MCF 10A (cell line): Measurements from ENCODE around the gene DIP2A. TPM values are rescaled to one million over a fixed set of nuclear protein-coding genes. Genes with fewer than 3 reads are reported as not detected.

Source experiments
- BruUV-seq: library from RNA; stranded (reverse); fragments of 400-500 nt; replicated peaks from 2 replicates; lab custom pipeline; 2021; lab: Mats Ljungman, UMichigan
- CTCF ChIA-PET: fragments of 300-600 bp; sonication (Branson Sonifier 250); formaldehyde crosslinking; extraction: SDS; loops from one replicate; lab custom pipeline; 2021; ENCODE audit warnings: antibody characterized with exemption, inconsistent platforms; lab: Yijun Ruan, JAX
- POLR2A ChIA-PET: fragments of 300-600, 350-650 bp; sonication (Branson Sonifier 250); formaldehyde crosslinking; extraction: SDS; loops from one replicate; lab custom pipeline; 2020; ENCODE audit warnings: antibody characterized with exemption, inconsistent platforms; lab: Yijun Ruan, JAX
- DNase-seq: peaks from one replicate; pipeline ENCODE4 v3.0.0-alpha.2; 2018; ENCODE audit not compliant: unreplicated experiment
- H3K27ac Mint-ChIP-seq: one replicate; pipeline ENCODE4 v1.8.0; 2022; ENCODE audit warnings: mild to moderate bottlenecking, low read depth, mixed read lengths; ENCODE audit not compliant: unreplicated experiment
- H3K27me3 Mint-ChIP-seq: one replicate; pipeline ENCODE4 v1.8.0; 2022; ENCODE audit warnings: mixed read lengths; ENCODE audit not compliant: insufficient read depth, unreplicated experiment
- H3K36me3 Mint-ChIP-seq: one replicate; pipeline ENCODE4 v1.8.0; 2022; ENCODE audit warnings: mild to moderate bottlenecking, moderate library complexity, mixed read lengths; ENCODE audit not compliant: insufficient read depth, unreplicated experiment
- H3K4me1 Mint-ChIP-seq: one replicate; pipeline ENCODE4 v1.8.0; 2022; ENCODE audit warnings: mixed read lengths; ENCODE audit not compliant: insufficient read depth, unreplicated experiment
- H3K4me3 Mint-ChIP-seq: one replicate; pipeline ENCODE4 v1.8.0; 2022; ENCODE audit warnings: mild to moderate bottlenecking, moderate library complexity, mixed read lengths; ENCODE audit not compliant: unreplicated experiment
- H3K9me3 Mint-ChIP-seq: one replicate; pipeline ENCODE4 v1.8.0; 2022; ENCODE audit warnings: mixed read lengths; ENCODE audit not compliant: unreplicated experiment
- CTCF ChIP-seq: fragments of 200-600 bp; IDR thresholded peaks from one replicate; pipeline ENCODE4 v1.8.0; 2022; ENCODE audit warnings: antibody characterized with exemption, mild to moderate bottlenecking; ENCODE audit not compliant: unreplicated experiment
- intact Hi-C: fragments of 100-400 bp; cut with micrococcal nuclease; formaldehyde crosslinking; loops from 2 replicates; pipeline ENCODE4 v1.14.1; 2022
- total RNA-seq: library from RNA; stranded (reverse); gene quantifications from 2 replicates; pipeline ENCODE4 v1.2.3, GENCODE V29; 2022

Gene DIP2A
- total RNA-seq, 1 experiment from 2014 or later, result 39.6 TPM

- no peak overlapping the region for H3K4me3 Mint-ChIP-seq
- no peaks in the 10 kb centered on the region for H3K9me3 Mint-ChIP-seq
- BruUV-seq, result no TSS peak
- intact Hi-C loops, result no loop called here
- H3K36me3 Mint-ChIP-seq, result peaks cover 47% of the 10 kb centered on the region
- DNase-seq, result no peak
- H3K4me1 Mint-ChIP-seq, result no peaks in the 10 kb centered on the region
- no peaks in the 10 kb centered on the region for H3K27me3 Mint-ChIP-seq
- no peak for TF ChIP-seq CTCF
- POLR2A ChIA-PET, result no interaction called here
- CTCF ChIA-PET, result no interaction called here
- no peak overlapping the region for H3K27ac Mint-ChIP-seq
Measured at GRCh38 chr21:46527801-46528200, 69.1 kb downstream of the DIP2A start.

GRCh38 chr21:46532080-46532479 is 73.4 kb downstream of the DIP2A start:
- POLR2A ChIA-PET, result interaction anchor here (0.8 to 1.0 kb wide), 2 partner anchors 54 to 72 kb away, joined by 3 to 4 read pairs; no protein-coding TSS in a partner anchor
- intact Hi-C loops, result no loop called here
- no peak for DNase-seq
- no peak for TF ChIP-seq CTCF
- BruUV-seq, result no TSS peak
- H3K27ac Mint-ChIP-seq, result no peak overlapping the region
- H3K36me3 Mint-ChIP-seq, result peaks cover 59% of the 10 kb centered on the region
- H3K4me3 Mint-ChIP-seq, result no peak overlapping the region
- H3K9me3 Mint-ChIP-seq, result no peaks in the 10 kb centered on the region
- no peaks in the 10 kb centered on the region for H3K27me3 Mint-ChIP-seq
- CTCF ChIA-PET, result interaction anchor here (0.6 to 1.5 kb wide), 3 partner anchors 9 to 27 kb away, joined by 3 to 5 read pairs (median 3); no protein-coding TSS in a partner anchor
- H3K4me1 Mint-ChIP-seq, result no peaks in the 10 kb centered on the region

GRCh38 chr21:46537026-46537425 is 78.3 kb downstream of the DIP2A start:
- Mint-ChIP-seq H3K27me3 (no peaks in the 10 kb centered on the region), H3K4me1 (no peaks in the 10 kb centered on the region), H3K27ac (no peak overlapping the region), H3K4me3 (no peak overlapping the region), H3K9me3 (no peaks in the 10 kb centered on the region), H3K36me3 (peaks cover 67% of the 10 kb centered on the region)
- TF ChIP-seq CTCF, result no peak
- no peak for DNase-seq
- CTCF ChIA-PET, result no interaction called here
- BruUV-seq, result no TSS peak
- intact Hi-C loops, result no loop called here
- POLR2A ChIA-PET, result interaction anchor here (0.8 kb wide), 1 partner anchor 99 kb away, joined by 3 read pairs; the partner anchor contains the start of gene PRMT2

- TF ChIP-seq CTCF, result no peak
- no peak overlapping the region for H3K27ac Mint-ChIP-seq
- DNase-seq, result no peak
- intact Hi-C loops, result no loop called here
- H3K27me3 Mint-ChIP-seq, result no peaks in the 10 kb centered on the region
- no peaks in the 10 kb centered on the region for H3K9me3 Mint-ChIP-seq
- peaks cover 68% of the 10 kb centered on the region for H3K36me3 Mint-ChIP-seq
- ChIA-PET POLR2A (interaction anchor here (0.5 kb wide), 1 partner anchor 238 kb away, joined by 3 read pairs; no protein-coding TSS in a partner anchor), CTCF (interaction anchor here (0.5 kb wide), 1 partner anchor 198 kb away, joined by 4 read pairs; no protein-coding TSS in a partner anchor)
- H3K4me1 Mint-ChIP-seq, result no peaks in the 10 kb centered on the region
- no peak overlapping the region for H3K4me3 Mint-ChIP-seq
- no TSS peak for BruUV-seq
Measured at GRCh38 chr21:46538262-46538661, 79.6 kb downstream of the DIP2A start.
